SH-SY5Y (cell line): Measurements from ENCODE around the gene P4HB.

Experiments
- GATA2 ChIP-seq: IDR thresholded peaks from 2 replicates; pipeline ENCODE4 v1.6.1; 2011; ENCODE audit warnings: mild to moderate bottlenecking, low read depth, low read length
- GATA3 ChIP-seq: IDR thresholded peaks from 2 replicates; pipeline ENCODE4 v1.6.1; 2011; ENCODE audit warnings: low read depth, mild to moderate bottlenecking, low read length, moderate library complexity

DNA sequence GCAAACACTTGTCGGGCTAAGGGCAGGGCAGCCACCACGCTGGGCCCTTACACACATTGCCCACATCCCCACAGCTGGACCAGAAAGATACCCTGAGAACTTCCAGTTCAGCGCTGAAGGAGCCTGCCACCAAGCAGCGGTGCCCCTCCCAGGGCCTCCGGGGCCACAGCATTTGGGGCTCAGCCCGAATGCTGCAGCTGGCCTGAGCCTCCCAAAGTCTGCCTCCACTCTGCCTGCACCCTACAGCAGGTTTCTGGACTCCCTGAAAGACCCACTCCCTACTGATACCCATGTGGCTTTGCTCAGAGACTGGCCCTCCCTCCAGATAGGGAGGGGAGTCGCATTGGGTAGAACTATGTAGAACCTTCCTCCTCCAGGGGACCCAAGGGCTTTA is 28.8 kb downstream of the P4HB start:
- TF ChIP-seq GATA2, result no peak
- TF ChIP-seq GATA3, result no peak
